H9 (cell line): ENCODE data around the gene WIPF2. TPM values are rescaled to one million over a fixed set of nuclear protein-coding genes. Genes with fewer than 3 reads are reported as not detected.
"Not testable (repeated sequence)": the region's sequence is repeated elsewhere in the genome, so short reads cannot be mapped to it uniquely, and the experiment has no call there.

Experiments
- DNase-seq: peaks from one replicate; pipeline ENCODE4 v3.0.0-alpha.2; 2017
- H2AFZ ChIP-seq: one replicate; pipeline ENCODE4 v1.6.1; 2013; ENCODE audit warnings: mild to moderate bottlenecking, low read length, control low read depth, moderate library complexity
- H2AK5ac ChIP-seq: 2 replicates; pipeline ENCODE4 v1.6.1; 2013; ENCODE audit warnings: low read length, control low read depth, mixed read lengths; ENCODE audit not compliant: insufficient read length
- H2BK120ac ChIP-seq: one replicate; pipeline ENCODE4 v1.6.1; 2013; ENCODE audit warnings: low read depth, mild to moderate bottlenecking, low read length, control low read depth, inconsistent platforms; ENCODE audit not compliant: poor library complexity, severe bottlenecking
- H2BK12ac ChIP-seq: 2 replicates; pipeline ENCODE4 v1.6.1; 2013; ENCODE audit warnings: low read length, control low read depth, mixed read lengths, low read depth; ENCODE audit not compliant: insufficient read length
- H2BK15ac ChIP-seq: 2 replicates; pipeline ENCODE4 v1.6.1; 2013; ENCODE audit warnings: low read depth, low read length, control low read depth
- H2BK20ac ChIP-seq: one replicate; pipeline ENCODE4 v1.6.1; 2013; ENCODE audit warnings: low read depth, mild to moderate bottlenecking, low read length, control low read depth, inconsistent platforms; ENCODE audit not compliant: poor library complexity, severe bottlenecking
- H2BK5ac ChIP-seq: 2 replicates; pipeline ENCODE4 v1.6.1; 2013; ENCODE audit warnings: low read length, control low read depth, mixed read lengths; ENCODE audit not compliant: insufficient read length
- H3K14ac ChIP-seq: 2 replicates; pipeline ENCODE4 v1.6.1; 2013; ENCODE audit warnings: low read length, control low read depth; ENCODE audit not compliant: insufficient read depth
- H3K18ac ChIP-seq: 2 replicates; pipeline ENCODE4 v1.6.1; 2013; ENCODE audit warnings: low read depth, mild to moderate bottlenecking, mixed read lengths, low read length, control low read depth; ENCODE audit not compliant: insufficient read length
- H3K23ac ChIP-seq: 2 replicates; pipeline ENCODE4 v1.6.1; 2013; ENCODE audit warnings: low read length, control low read depth, mixed read lengths, low read depth; ENCODE audit not compliant: insufficient read length
- H3K23me2 ChIP-seq: 2 replicates; pipeline ENCODE4 v1.6.1; 2013; ENCODE audit warnings: low read depth, mild to moderate bottlenecking, mixed read lengths, low read length, control low read depth; ENCODE audit not compliant: insufficient read length, poor library complexity, severe bottlenecking
- H3K27ac ChIP-seq: 2 replicates; pipeline ENCODE4 v1.5.1; 2013; ENCODE audit warnings: low read length, control low read depth, mixed read lengths, low read depth; ENCODE audit not compliant: insufficient read length
- H3K27me3 ChIP-seq: 2 replicates; pipeline ENCODE4 v1.6.1; 2013; ENCODE audit warnings: low read length, control low read depth, inconsistent platforms; ENCODE audit not compliant: insufficient read depth
- H3K4ac ChIP-seq: 2 replicates; pipeline ENCODE4 v1.6.1; 2013; ENCODE audit warnings: low read depth, mild to moderate bottlenecking, control low read depth, inconsistent platforms, low read length, moderate library complexity
- H3K4me1 ChIP-seq: 2 replicates; pipeline ENCODE4 v1.6.1; 2013; ENCODE audit warnings: low read length, control low read depth, inconsistent platforms; ENCODE audit not compliant: insufficient read depth
- H3K4me2 ChIP-seq: 2 replicates; pipeline ENCODE4 v1.6.1; 2013; ENCODE audit warnings: low read length, control low read depth, mixed read lengths; ENCODE audit not compliant: insufficient read length, insufficient read depth
- H3K56ac ChIP-seq: 2 replicates; pipeline ENCODE4 v1.6.1; 2013; ENCODE audit warnings: low read depth, mild to moderate bottlenecking, mixed read lengths, low read length, control low read depth; ENCODE audit not compliant: insufficient read length
- H3K79me1 ChIP-seq: 2 replicates; pipeline ENCODE4 v1.6.1; 2013; ENCODE audit warnings: low read depth, mild to moderate bottlenecking, moderate library complexity, low read length, control low read depth, inconsistent platforms; ENCODE audit not compliant: insufficient read depth, poor library complexity, severe bottlenecking
- H3K79me2 ChIP-seq: 2 replicates; pipeline ENCODE4 v1.6.1; 2013; ENCODE audit warnings: low read length, control low read depth, inconsistent platforms; ENCODE audit not compliant: insufficient read depth
- H3K9ac ChIP-seq: 2 replicates; pipeline ENCODE4 v1.6.1; 2013; ENCODE audit warnings: low read length, control low read depth, mixed read lengths; ENCODE audit not compliant: insufficient read length; ENCODE audit errors: extremely low read depth
- H3K9me3 ChIP-seq: one replicate; pipeline ENCODE4 v1.6.1; 2013; ENCODE audit warnings: low read depth, low read length, inconsistent platforms; ENCODE audit not compliant: control insufficient read depth
- H3T11ph ChIP-seq: one replicate; pipeline ENCODE4 v1.6.1; 2013; ENCODE audit warnings: mild to moderate bottlenecking, low read length, control low read depth, inconsistent platforms
- H4K20me1 ChIP-seq: one replicate; pipeline ENCODE4 v1.6.1; 2013; ENCODE audit not compliant: control insufficient read depth, insufficient read length, insufficient read depth
- H4K5ac ChIP-seq: 2 replicates; pipeline ENCODE4 v1.6.1; 2013; ENCODE audit warnings: low read depth, mild to moderate bottlenecking, mixed read lengths, low read length, control low read depth; ENCODE audit not compliant: insufficient read length
- H4K8ac ChIP-seq: replicated peaks from 2 replicates; pipeline ENCODE4 v1.6.1; 2013; ENCODE audit warnings: low read length, control low read depth, mixed read lengths, low read depth; ENCODE audit not compliant: insufficient read length
- H4K91ac ChIP-seq: 2 replicates; pipeline ENCODE4 v1.6.1; 2013; ENCODE audit warnings: low read depth, mild to moderate bottlenecking, moderate library complexity, mixed read lengths, low read length, control low read depth; ENCODE audit not compliant: insufficient read length
- H3K27ac Mint-ChIP-seq, 3 experiments: 2 replicates in 2 of 3; 3 replicates in 1 of 3; pipeline ENCODE4 v1.8.0; 2020 to 2021; ENCODE audit warnings: mixed read lengths in 3 of 3, mild to moderate bottlenecking in 1 of 3, moderate library complexity in 1 of 3
- H3K27me3 Mint-ChIP-seq: 2 replicates; pipeline ENCODE4 v1.8.0; 2021; ENCODE audit warnings: low read depth, mild to moderate bottlenecking, moderate library complexity, mixed read lengths
- H3K36me3 Mint-ChIP-seq, 3 experiments: 2 replicates in 2 of 3; 3 replicates in 1 of 3; pipeline ENCODE4 v1.8.0; 2020 to 2021; ENCODE audit warnings: low read depth in 3 of 3, mixed read lengths in 3 of 3; ENCODE audit not compliant: insufficient read depth in 1 of 3
- H3K4me1 Mint-ChIP-seq, 2 experiments: 2 replicates each; pipeline ENCODE4 v1.8.0; 2020; ENCODE audit warnings: mixed read lengths in 2 of 2
- H3K4me3 Mint-ChIP-seq, 2 experiments: 2 replicates in 1 of 2; 3 replicates in 1 of 2; pipeline ENCODE4 v1.8.0; 2020 to 2021; ENCODE audit warnings: mild to moderate bottlenecking in 2 of 2, mixed read lengths in 2 of 2, moderate library complexity in 1 of 2
- H3K9me3 Mint-ChIP-seq, 2 experiments: 2 replicates in 1 of 2; 3 replicates in 1 of 2; pipeline ENCODE4 v1.8.0; 2020; ENCODE audit warnings: mild to moderate bottlenecking in 2 of 2, mixed read lengths in 2 of 2, moderate library complexity in 1 of 2
- CTCF ChIP-seq: fragments of 200-600 bp; sonication (generic); conservative IDR thresholded peaks from 3 replicates; pipeline ENCODE4 v1.8.0; 2021; ENCODE audit warnings: antibody characterized with exemption, mild to moderate bottlenecking
- WGBS: extraction: QIAGEN DNeasy Blood & Tissue Kit; methylation state at CpG from one replicate; pipeline ENCODE4 v1.1.7; 2013; ENCODE audit warnings: missing lambda C conversion rate, low lambda C conversion rate, mixed read lengths; ENCODE audit not compliant: insufficient read length; ENCODE audit errors: extremely low coverage; 5-methylcytosine and 5-hydroxymethylcytosine counted together
- total RNA-seq: library from RNA; stranded (reverse); gene quantifications from 2 replicates; pipeline ENCODE4 v1.2.1, GENCODE V29; 2021

Gene WIPF2
- total RNA-seq, 1 experiment from 2014 or later = 24.2 TPM

- no peak overlapping the region for H3K27ac Mint-ChIP-seq
- DNase-seq = no peak
Measured at GRCh38 chr17:40209404-40210093, 9.6 kb upstream of the WIPF2 start.

DNA sequence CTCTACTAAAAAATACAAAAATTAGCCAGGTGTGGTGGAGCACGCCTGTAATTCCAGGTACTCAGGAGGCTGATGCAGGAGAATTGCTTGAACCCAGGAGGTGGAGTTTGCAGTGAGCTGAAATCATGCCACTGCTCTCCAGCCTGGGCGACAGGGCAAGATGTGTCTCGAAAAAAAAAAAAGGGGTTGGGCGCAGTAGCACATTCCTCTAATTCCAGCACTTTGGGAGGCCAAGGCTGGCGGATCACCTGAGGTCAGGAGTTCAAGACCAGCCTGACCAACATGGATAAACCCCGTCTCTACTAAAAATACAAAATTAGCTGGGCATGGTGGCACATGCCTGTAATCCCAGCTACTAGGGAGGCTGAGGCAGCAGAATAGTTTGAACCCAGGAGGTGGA lies 5.2 kb upstream of the WIPF2 start:
- H3K23ac ChIP-seq, H3K4me1 Mint-ChIP-seq, H3K79me1 ChIP-seq, H2BK20ac ChIP-seq, H4K8ac ChIP-seq, H4K20me1 ChIP-seq, H2BK15ac ChIP-seq, H2AK5ac ChIP-seq, H3K23me2 ChIP-seq, H3K27me3 ChIP-seq, H3K36me3 Mint-ChIP-seq, DNase-seq, H3K56ac ChIP-seq, H2AFZ ChIP-seq, H3K27ac ChIP-seq, H3K9ac ChIP-seq, H2BK120ac ChIP-seq, H3K27ac Mint-ChIP-seq, H2BK5ac ChIP-seq, H4K5ac ChIP-seq, H2BK12ac ChIP-seq, H3K4me1 ChIP-seq, H3K9me3 Mint-ChIP-seq, H3K9me3 ChIP-seq, H3K14ac ChIP-seq, H3K4ac ChIP-seq, H3K79me2 ChIP-seq, H3K18ac ChIP-seq, H3K4me2 ChIP-seq, H3K4me3 Mint-ChIP-seq, H4K91ac ChIP-seq, H3T11ph ChIP-seq, H3K27me3 Mint-ChIP-seq: not testable (repeated sequence)
- no CpG with 5 or more reads among the region's 6 CpGs for WGBS

More at GRCh38 chr17:40209404-40210093, 9.6 kb upstream of the WIPF2 start:
- Histone ChIP-seq H4K5ac (no peak overlapping the region), H3K4me2 (no peak overlapping the region), H2BK12ac (no peak overlapping the region), H3K18ac (no peak overlapping the region), H4K91ac (no peak overlapping the region), H3K27ac (no peak overlapping the region), H3K56ac (no peak overlapping the region), H3T11ph (no peak overlapping the region), H3K27me3 (no peaks in the 10 kb centered on the region), H3K4me1 (no peaks in the 10 kb centered on the region), H3K9ac (no peak overlapping the region), H2AFZ (no peak overlapping the region), H3K23ac (no peak overlapping the region), H2BK15ac (no peak overlapping the region), H2BK5ac (no peak overlapping the region), H4K20me1 (no peaks in the 10 kb centered on the region), H3K79me1 (no peaks in the 10 kb centered on the region), H3K14ac (no peak overlapping the region), H3K23me2 (no peaks in the 10 kb centered on the region), H3K79me2 (no peaks in the 10 kb centered on the region), H2AK5ac (no peak overlapping the region), H3K4ac (no peak overlapping the region), H2BK120ac (no peak overlapping the region), H3K9me3 (no peaks in the 10 kb centered on the region), H2BK20ac (no peak overlapping the region), H4K8ac (no peak overlapping the region)
- H3K4me3 Mint-ChIP-seq = no peak overlapping the region
- WGBS = no CpG with 5 or more reads among the region's 2 CpGs
- H3K4me1 Mint-ChIP-seq = no peaks in the 10 kb centered on the region
- no peaks in the 10 kb centered on the region; the same call in 1 of the 2 replicates for H3K27me3 Mint-ChIP-seq
- no peaks in the 10 kb centered on the region for H3K36me3 Mint-ChIP-seq
- TF ChIP-seq CTCF = no peak
- H3K9me3 Mint-ChIP-seq = no peaks in the 10 kb centered on the region
